Natural killer cell (primary cell): Measurements from ENCODE around the gene COG7. TPM values are rescaled to one million over a fixed set of nuclear protein-coding genes. Genes with fewer than 3 reads are reported as not detected.

Source experiments
- ATAC-seq, 3 donors: fragments of 150-1000 bp in 2 of 3; fragments of 200-7000 bp in 1 of 3; cut with Tn5 transposase; 1 replicate in 1 of 3; 2 replicates in 2 of 3; pipeline ENCODE4 v1.10.0; 2021; ENCODE audit warnings: mild to moderate bottlenecking in 2 of 3, moderate library complexity in 2 of 3
- DNase-seq, 2 donors: peaks; one replicate each; pipeline versions ENCODE4 v3.0.0 to v3.0.0-alpha.2; 2013 to 2021; ENCODE audit warnings: mixed read lengths in 1 of 2
- H3K27ac ChIP-seq: one replicate; pipeline ENCODE4 v1.5.1; 2013; ENCODE audit warnings: mild to moderate bottlenecking, low read length
- H3K27me3 ChIP-seq: one replicate; pipeline ENCODE4 v1.6.1; 2013; ENCODE audit warnings: low read length; ENCODE audit not compliant: control insufficient read depth, insufficient read depth
- H3K36me3 ChIP-seq: one replicate; pipeline ENCODE4 v1.6.1; 2013; ENCODE audit warnings: low read length; ENCODE audit not compliant: control insufficient read depth, insufficient read depth
- H3K4me1 ChIP-seq: one replicate; pipeline ENCODE4 v1.6.1; 2013; ENCODE audit warnings: low read length; ENCODE audit not compliant: control insufficient read depth, insufficient read depth
- H3K4me3 ChIP-seq: one replicate; pipeline ENCODE4 v1.5.1; 2013; ENCODE audit warnings: low read length
- H3K9me3 ChIP-seq: one replicate; pipeline ENCODE4 v1.6.1; 2013; ENCODE audit warnings: low read length; ENCODE audit not compliant: control insufficient read depth, insufficient read depth
- H3K27ac Mint-ChIP-seq, 2 donors: one replicate each; pipeline ENCODE4 v1.8.0; 2022; ENCODE audit warnings: mild to moderate bottlenecking in 2 of 2, mixed read lengths in 2 of 2, moderate library complexity in 1 of 2
- H3K27me3 Mint-ChIP-seq, 2 donors: one replicate each; pipeline ENCODE4 v1.8.0; 2022; ENCODE audit warnings: low read depth in 2 of 2, mixed read lengths in 2 of 2
- H3K36me3 Mint-ChIP-seq: one replicate; pipeline ENCODE4 v1.8.0; 2022; ENCODE audit warnings: mixed read lengths
- H3K4me1 Mint-ChIP-seq, 2 donors: one replicate each; pipeline ENCODE4 v1.8.0; 2022; ENCODE audit warnings: mixed read lengths in 2 of 2
- H3K4me3 Mint-ChIP-seq: one replicate; pipeline ENCODE4 v1.8.0; 2022; ENCODE audit warnings: mild to moderate bottlenecking, moderate library complexity, mixed read lengths
- H3K9me3 Mint-ChIP-seq, 2 donors: one replicate each; pipeline ENCODE4 v1.8.0; 2022; ENCODE audit warnings: mixed read lengths in 2 of 2
- WGBS: methylation state at CpG from one replicate; pipeline ENCODE4 v1.1.7; 2013; ENCODE audit warnings: missing lambda C conversion rate; ENCODE audit not compliant: insufficient coverage; 5-methylcytosine and 5-hydroxymethylcytosine counted together
- intact Hi-C: fragments of 100-400 bp; cut with micrococcal nuclease; formaldehyde crosslinking; loops from one replicate; pipeline ENCODE4 v1.14.2; 2022
- total RNA-seq, 4 donors: library from RNA; stranded (reverse); fragments of 120-200 nt in 1 of 4; gene quantifications; one replicate each; pipeline versions ENCODE4 v1.2.3 to v1.2.4, GENCODE V29; 2013 to 2022
- TF ChIP-seq, protein P1 (sequence below): fragments of 200-600 bp; IDR thresholded peaks from one replicate; pipeline ENCODE4 v1.8.0; 2022; ENCODE audit warnings: antibody characterized with exemption

COG7 gene
- total RNA-seq, 3 donors from 2014 or later (not counting 1 experiment from before 2014, with no cell fraction given), result 18.4 to 26.6 (median 20.3) TPM

DNA sequence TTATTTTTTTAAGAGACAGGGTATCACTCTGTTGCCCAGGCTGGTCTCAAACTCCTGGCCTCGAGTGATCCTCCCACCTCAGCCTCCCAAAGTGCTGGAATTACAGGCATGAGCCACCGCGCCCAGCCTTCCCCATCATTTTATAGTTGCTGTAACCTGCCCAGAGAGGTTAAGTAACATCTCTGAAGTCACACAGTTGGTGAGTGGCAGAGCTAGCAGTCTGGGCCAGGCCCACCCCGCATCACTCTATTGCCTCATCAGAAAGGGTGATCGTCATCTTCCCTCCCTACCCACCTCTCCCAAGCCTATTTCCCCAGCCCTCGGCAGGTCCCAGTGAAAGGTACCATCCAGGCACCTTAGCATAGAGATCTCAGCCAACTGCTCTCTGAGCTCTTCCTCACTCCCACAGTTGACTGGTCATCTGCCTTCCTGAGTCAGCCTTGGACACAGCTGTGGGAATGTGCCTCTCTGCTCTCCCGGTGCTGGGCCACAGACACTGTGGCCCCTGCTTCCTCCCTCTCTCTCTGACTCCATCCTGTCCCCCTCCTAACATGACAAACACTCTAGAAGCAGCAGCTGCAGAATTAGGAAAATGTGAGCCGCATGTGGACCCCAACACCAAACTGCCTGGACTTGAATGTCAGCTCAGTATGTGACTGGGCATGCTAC, 93.8 kb downstream of the COG7 start:
- H3K9me3 ChIP-seq, result no peaks in the 10 kb centered on the region
- no peaks in the 10 kb centered on the region for H3K4me1 ChIP-seq
- DNase-seq (no peak), ATAC-seq (no peak)
- H3K4me3 ChIP-seq, result no peak overlapping the region
- Mint-ChIP-seq H3K4me3 (no peak overlapping the region), H3K27me3 (peaks cover 0 to 2% of the 10 kb centered on the region in 2 donors), H3K4me1 (no peaks in the 10 kb centered on the region), H3K9me3 (no peaks in the 10 kb centered on the region), H3K36me3 (no peaks in the 10 kb centered on the region), H3K27ac (no peak overlapping the region)
- no peak overlapping the region for H3K27ac ChIP-seq
- TF ChIP-seq, protein P1, sequence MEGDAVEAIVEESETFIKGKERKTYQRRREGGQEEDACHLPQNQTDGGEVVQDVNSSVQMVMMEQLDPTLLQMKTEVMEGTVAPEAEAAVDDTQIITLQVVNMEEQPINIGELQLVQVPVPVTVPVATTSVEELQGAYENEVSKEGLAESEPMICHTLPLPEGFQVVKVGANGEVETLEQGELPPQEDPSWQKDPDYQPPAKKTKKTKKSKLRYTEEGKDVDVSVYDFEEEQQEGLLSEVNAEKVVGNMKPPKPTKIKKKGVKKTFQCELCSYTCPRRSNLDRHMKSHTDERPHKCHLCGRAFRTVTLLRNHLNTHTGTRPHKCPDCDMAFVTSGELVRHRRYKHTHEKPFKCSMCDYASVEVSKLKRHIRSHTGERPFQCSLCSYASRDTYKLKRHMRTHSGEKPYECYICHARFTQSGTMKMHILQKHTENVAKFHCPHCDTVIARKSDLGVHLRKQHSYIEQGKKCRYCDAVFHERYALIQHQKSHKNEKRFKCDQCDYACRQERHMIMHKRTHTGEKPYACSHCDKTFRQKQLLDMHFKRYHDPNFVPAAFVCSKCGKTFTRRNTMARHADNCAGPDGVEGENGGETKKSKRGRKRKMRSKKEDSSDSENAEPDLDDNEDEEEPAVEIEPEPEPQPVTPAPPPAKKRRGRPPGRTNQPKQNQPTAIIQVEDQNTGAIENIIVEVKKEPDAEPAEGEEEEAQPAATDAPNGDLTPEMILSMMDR, result no peak
- intact Hi-C loops, result no loop called here
- 61% methylated on average over 8 of the region's 8 CpGs for WGBS
- H3K36me3 ChIP-seq, result no peaks in the 10 kb centered on the region
- no peaks in the 10 kb centered on the region for H3K27me3 ChIP-seq

DNA sequence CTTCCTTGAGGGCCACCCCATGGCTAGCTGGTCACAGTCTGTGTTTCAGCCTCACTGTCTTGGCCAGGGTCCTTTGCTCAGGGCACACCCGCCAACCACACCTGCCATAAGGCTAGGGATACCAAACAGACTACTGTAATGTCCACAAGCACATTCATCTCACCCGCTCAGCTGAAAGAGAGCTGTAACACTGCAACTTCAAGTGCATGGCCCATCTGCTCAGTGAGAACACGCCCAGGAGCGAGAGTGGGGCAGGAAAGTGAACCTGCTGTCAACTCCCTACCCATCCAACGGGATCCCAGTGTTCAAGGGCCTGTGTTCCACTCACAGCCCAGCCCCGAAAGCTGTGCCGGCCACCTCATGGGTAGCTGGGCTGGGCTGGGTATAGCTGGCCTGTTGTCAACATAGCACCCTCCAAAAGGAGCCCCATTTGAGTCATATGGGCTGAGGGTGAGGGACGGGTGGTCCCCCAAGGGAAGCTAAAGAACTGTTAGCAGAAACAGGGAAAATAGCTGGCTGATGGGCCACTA, 95.2 kb downstream of the COG7 start:
- H3K27me3 Mint-ChIP-seq, result no peaks in the 10 kb centered on the region
- Histone ChIP-seq H3K36me3 (no peaks in the 10 kb centered on the region), H3K4me1 (no peaks in the 10 kb centered on the region), H3K9me3 (no peaks in the 10 kb centered on the region), H3K4me3 (no peak overlapping the region), H3K27me3 (no peaks in the 10 kb centered on the region), H3K27ac (no peak overlapping the region)
- TF ChIP-seq, protein P1, result no peak
- H3K27ac Mint-ChIP-seq, result no peak overlapping the region
- DNase-seq, result no peak
- H3K9me3 Mint-ChIP-seq, result no peaks in the 10 kb centered on the region
- no peaks in the 10 kb centered on the region for H3K4me1 Mint-ChIP-seq
- H3K36me3 Mint-ChIP-seq, result no peaks in the 10 kb centered on the region
- 84% methylated on average over 8 of the region's 8 CpGs for WGBS
- H3K4me3 Mint-ChIP-seq, result no peak overlapping the region
- intact Hi-C loops, result no loop called here
- no peak for ATAC-seq

DNA sequence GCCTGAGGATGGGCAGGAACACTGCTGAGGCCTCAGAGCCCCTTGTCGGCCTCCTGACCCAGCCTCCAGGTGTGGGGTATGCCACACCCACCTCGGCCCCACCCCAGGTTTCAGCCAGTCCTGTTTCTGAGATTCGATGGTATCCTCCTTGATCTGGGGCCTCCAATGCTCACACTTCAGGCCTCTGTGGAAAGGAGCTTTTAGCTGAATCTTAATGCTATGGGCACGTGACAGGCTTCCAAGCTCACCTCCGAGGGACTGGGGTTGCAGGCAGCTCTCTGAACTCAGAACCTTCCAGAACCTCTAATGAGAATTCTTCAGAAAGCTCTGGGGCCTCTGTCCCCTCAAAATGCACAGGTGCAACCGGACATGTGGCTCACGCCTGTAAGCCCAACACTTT, 96.0 kb downstream of the COG7 start:
- 82% methylated on average over 7 of the region's 7 CpGs for WGBS
- H3K4me1 Mint-ChIP-seq, result no peaks in the 10 kb centered on the region
- TF ChIP-seq, protein P1, result no peak
- H3K9me3 ChIP-seq, result no peaks in the 10 kb centered on the region
- no peaks in the 10 kb centered on the region for H3K9me3 Mint-ChIP-seq
- intact Hi-C loops, result no loop called here
- no peaks in the 10 kb centered on the region for H3K4me1 ChIP-seq
- H3K4me3 Mint-ChIP-seq, result no peak overlapping the region
- no peaks in the 10 kb centered on the region for H3K27me3 Mint-ChIP-seq
- H3K27me3 ChIP-seq, result no peaks in the 10 kb centered on the region
- no peak overlapping the region for H3K27ac ChIP-seq
- H3K36me3 ChIP-seq, result no peaks in the 10 kb centered on the region
- no peak overlapping the region for H3K27ac Mint-ChIP-seq
- no peak for DNase-seq
- H3K36me3 Mint-ChIP-seq, result no peaks in the 10 kb centered on the region
- no peak overlapping the region for H3K4me3 ChIP-seq
- no peak for ATAC-seq
